A549 (cell line): ENCODE measurements around the gene ZNF23. TPM values are rescaled to one million over a fixed set of nuclear protein-coding genes. Genes with fewer than 3 reads are reported as not detected.
A peak's percentile ranks its signal among the peaks of the same experiment; 100 is the strongest.

Experiments used
- ATAC-seq, 2 experiments: fragments of 200-7000 bp in 1 of 2; fragments of >200 bp in 1 of 2; cut with Nextera tagmentation in 1 of 2; cut with Tn5 transposase in 1 of 2; 3 replicates each; pipeline versions ENCODE4 v1.8.0 to v1.9.1; 2018 to 2020; ENCODE audit warnings: mild to moderate bottlenecking in 1 of 2, moderate library complexity in 1 of 2
- CTCF ChIA-PET: fragments of 300-600 bp; sonication (Branson Sonifier 250); formaldehyde crosslinking; extraction: SDS; loops from one replicate; lab custom pipeline; 2021; ENCODE audit warnings: antibody characterized with exemption, inconsistent platforms; lab: Yijun Ruan, JAX
- POLR2A ChIA-PET: fragments of 350-600 bp; formaldehyde crosslinking; extraction: SDS; loops from one replicate; lab custom pipeline; 2021; ENCODE audit warnings: antibody characterized with exemption, inconsistent platforms; lab: Yijun Ruan, JAX
- DNase-seq, 2 experiments: peaks; one replicate each; pipeline versions ENCODE4 v3.0.0 to v3.0.0-alpha.2; 2011 to 2016; ENCODE audit warnings: low read depth in 1 of 2, low spot score in 1 of 2
- FAIRE-seq: peaks from 2 replicates; lab custom pipeline; 2011; peaks lifted over from hg19 to GRCh38; lab: Jason Lieb, UNC
- H3K27ac ChIP-seq, 2 experiments: fragments of >200 bp; sonication (Bioruptor Twin); formaldehyde crosslinking; 3 replicates each; pipeline ENCODE4 v1.5.1; 2016 to 2017
- H3K4me1 ChIP-seq: fragments of >200 bp; sonication (Bioruptor Twin); formaldehyde crosslinking; 3 replicates; pipeline ENCODE4 v1.6.1; 2016
- H3K4me2 ChIP-seq: fragments of >200 bp; sonication (Bioruptor Twin); formaldehyde crosslinking; 3 replicates; pipeline ENCODE4 v1.6.1; 2016
- H3K4me3 ChIP-seq: fragments of >200 bp; sonication (Bioruptor Twin); formaldehyde crosslinking; 3 replicates; pipeline ENCODE4 v1.5.1; 2016
- H3K9me3 ChIP-seq: fragments of >200 bp; sonication (Bioruptor Twin); formaldehyde crosslinking; 3 replicates; pipeline ENCODE4 v1.6.1; 2016
- ATOH8 ChIP-seq: fragments of 250-450 bp; sonication (Bioruptor Pico); IDR thresholded peaks from 2 replicates; pipeline ENCODE4 v1.5.0; 2020; ENCODE audit warnings: low read depth, mild to moderate bottlenecking, moderate library complexity
- BCL3 ChIP-seq: fragments of >200 bp; sonication (Bioruptor Twin); formaldehyde crosslinking; IDR thresholded peaks from 3 replicates; pipeline ENCODE4 v1.6.1; 2016
- BHLHE40 ChIP-seq: IDR thresholded peaks from 2 replicates; pipeline ENCODE4 v1.6.1; 2012; ENCODE audit warnings: low read depth, low read length, inconsistent platforms
- CBX8 ChIP-seq: fragments of 200-600 bp; sonication (generic); IDR thresholded peaks from 2 replicates; pipeline ENCODE4 v1.6.1; 2016
- CEBPB ChIP-seq, 2 experiments: fragments of >200 bp in 1 of 2; sonication (Bioruptor Twin) in 1 of 2; formaldehyde crosslinking in 1 of 2; IDR thresholded peaks; 2 replicates each; pipeline ENCODE4 v1.6.1; 2012 to 2016
- CHD2 ChIP-seq: fragments of 150-350 bp; IDR thresholded peaks from 2 replicates; pipeline ENCODE4 v1.6.1; 2014; ENCODE audit warnings: low read length; ENCODE audit not compliant: partially characterized antibody
- CHD4 ChIP-seq: fragments of 200-600 bp; sonication (generic); IDR thresholded peaks from 2 replicates; pipeline ENCODE4 v1.6.1; 2016; ENCODE audit warnings: antibody characterized with exemption, mild to moderate bottlenecking, borderline replicate concordance
- EP300 ChIP-seq, 2 experiments: fragments of >200 bp; sonication (Bioruptor Twin); formaldehyde crosslinking; IDR thresholded peaks; 2 replicates in 1 of 2; 3 replicates in 1 of 2; pipeline ENCODE4 v1.6.1; 2016 to 2017
- FOSB ChIP-seq: fragments of 250-450 bp; sonication (Bioruptor Pico); IDR thresholded peaks from 2 replicates; pipeline ENCODE4 v1.5.0; 2020; ENCODE audit warnings: mild to moderate bottlenecking, moderate library complexity
- FOSL2 ChIP-seq, 2 experiments: fragments of 450-650 bp in 1 of 2; fragments of >200 bp in 1 of 2; sonication (Bioruptor Twin) in 1 of 2; formaldehyde crosslinking; IDR thresholded peaks; 2 replicates each; pipeline versions ENCODE4 v1.5.0 to v1.6.1; 2016 to 2020; ENCODE audit warnings: mild to moderate bottlenecking in 1 of 2, moderate library complexity in 1 of 2
- FOXS1 ChIP-seq: fragments of 250-450 bp; sonication (Bioruptor Pico); IDR thresholded peaks from 2 replicates; pipeline ENCODE4 v1.5.0; 2020; ENCODE audit warnings: mild to moderate bottlenecking, moderate library complexity
- HES2 ChIP-seq: fragments of >200 bp; sonication (Bioruptor Twin); formaldehyde crosslinking; IDR thresholded peaks from 2 replicates; pipeline ENCODE4 v1.6.1; 2016
- HOXA7 ChIP-seq: fragments of 250-450 bp; sonication (Bioruptor Pico); IDR thresholded peaks from 2 replicates; pipeline ENCODE4 v1.5.0; 2020; ENCODE audit warnings: mild to moderate bottlenecking, moderate library complexity
- JUN ChIP-seq, 2 experiments: fragments of >200 bp; sonication (Bioruptor Twin); formaldehyde crosslinking; IDR thresholded peaks; 2 replicates in 1 of 2; 3 replicates in 1 of 2; pipeline ENCODE4 v1.6.1; 2016 to 2017
- JUNB ChIP-seq: fragments of >200 bp; sonication (Bioruptor Twin); formaldehyde crosslinking; IDR thresholded peaks from 2 replicates; pipeline ENCODE4 v1.6.1; 2016
- KDM1A ChIP-seq: fragments of 200-600 bp; sonication (generic); IDR thresholded peaks from 2 replicates; pipeline ENCODE4 v1.6.1; 2016; ENCODE audit warnings: low read depth, mild to moderate bottlenecking
- MAFK ChIP-seq: fragments of 450-650 bp; IDR thresholded peaks from 2 replicates; pipeline ENCODE4 v1.6.1; 2014; ENCODE audit not compliant: partially characterized antibody
- MYC ChIP-seq: IDR thresholded peaks from 2 replicates; pipeline ENCODE4 v1.6.1; 2012; ENCODE audit warnings: mild to moderate bottlenecking, inconsistent platforms, low read length, improper control_type of control experiment, borderline replicate concordance
- PBX3 ChIP-seq: IDR thresholded peaks from 2 replicates; pipeline ENCODE4 v1.6.1; 2012
- POLR2A ChIP-seq: IDR thresholded peaks from 2 replicates; pipeline ENCODE4 v1.6.1; 2012; ENCODE audit warnings: mild to moderate bottlenecking, low read length
- POLR2AphosphoS2 ChIP-seq: conservative IDR thresholded peaks from 2 replicates; pipeline ENCODE4 v1.6.1; 2012; ENCODE audit warnings: low read length, improper control_type of control experiment, inconsistent platforms
- RAD21 ChIP-seq, 2 experiments: fragments of >200 bp in 1 of 2; sonication (Bioruptor Twin) in 1 of 2; formaldehyde crosslinking in 1 of 2; IDR thresholded peaks in 1 of 2; conservative IDR thresholded peaks in 1 of 2; 2 replicates in 1 of 2; 3 replicates in 1 of 2; pipeline ENCODE4 v1.6.1; 2012 to 2018; ENCODE audit warnings: inconsistent platforms in 1 of 2
- RARB ChIP-seq: fragments of 250-450 bp; sonication (Bioruptor Pico); IDR thresholded peaks from 2 replicates; pipeline ENCODE4 v1.8.0; 2021; ENCODE audit warnings: mild to moderate bottlenecking, moderate library complexity
- RNF2 ChIP-seq: fragments of 200-600 bp; sonication (generic); IDR thresholded peaks from 2 replicates; pipeline ENCODE4 v1.6.1; 2016; ENCODE audit warnings: low read depth, mild to moderate bottlenecking, antibody characterized with exemption, moderate library complexity, borderline replicate concordance
- SREBF2 ChIP-seq: fragments of 450-650 bp; IDR thresholded peaks from 2 replicates; pipeline ENCODE4 v1.6.1; 2014; ENCODE audit warnings: mild to moderate bottlenecking, moderate library complexity
- TP53 ChIP-seq: fragments of 250-450 bp; sonication (Bioruptor Pico); IDR thresholded peaks from 2 replicates; pipeline ENCODE4 v1.5.0; 2021; ENCODE audit warnings: mild to moderate bottlenecking, moderate library complexity
- USF2 ChIP-seq: fragments of 450-650 bp; IDR thresholded peaks from 2 replicates; pipeline ENCODE4 v1.6.1; 2014; ENCODE audit warnings: antibody characterized with exemption
- ZNF302 ChIP-seq: fragments of 250-450 bp; sonication (Bioruptor Pico); IDR thresholded peaks from 2 replicates; pipeline ENCODE4 v1.9.0; 2021; ENCODE audit warnings: inconsistent platforms, mild to moderate bottlenecking, moderate library complexity
- ZSCAN20 ChIP-seq: fragments of 250-450 bp; sonication (Bioruptor Pico); IDR thresholded peaks from 2 replicates; pipeline ENCODE4 v1.8.0; 2022; ENCODE audit warnings: mild to moderate bottlenecking, moderate library complexity
- WGBS: methylation state at CpG from one replicate; pipeline ENCODE4 v1.1.6; 2017; ENCODE audit errors: missing lambda C conversion rate; 5-methylcytosine and 5-hydroxymethylcytosine counted together
- polyA plus RNA-seq, 4 experiments: library from polyadenylated mRNA; depleted of rRNA in 3 of 4; stranded (reverse); fragments of >200 nt; fragmentation: RNase III in 1 of 4; extraction: RNeasy Plus Mini Kit Qiagen cat#74134 plus additional on column Dnase treatment in 1 of 4; gene quantifications; 2 replicates in 3 of 4; 3 replicates in 1 of 4; pipeline ENCODE4 v1.2.3, GENCODE V29; 2011 to 2017

The ZNF23 gene
- polyA plus RNA-seq, 2 of the 4 experiments (the other 2 are of a cell fraction): 7.1 to 8.7 TPM

GRCh38 chr16:71441348-71442050, 20.5 kb downstream of the ZNF23 start:
- FAIRE-seq (no peak), ATAC-seq (no peak)
- H3K9me3 ChIP-seq: peaks cover 49% of the 10 kb centered on the region
- no peak overlapping the region for H3K4me2 ChIP-seq
- POLR2A ChIA-PET: no interaction called here
- TF ChIP-seq TP53 (CRISPR knock-in tag) (no peak), PBX3 (no peak), KDM1A (no peak), HOXA7 (CRISPR knock-in tag) (no peak), MAFK (no peak), POLR2A (no peak), ZSCAN20 (CRISPR knock-in tag) (no peak), CHD4 (no peak), SREBF2 (no peak), POLR2AphosphoS2 (no peak), HES2 (no peak)
- TF ChIP-seq, all 56 proteins: peak for 0
- no peaks in the 10 kb centered on the region for H3K4me1 ChIP-seq
- no peak for DNase-seq
- H3K4me3 ChIP-seq: no peak overlapping the region
- CTCF ChIA-PET: no interaction called here
- WGBS: 84% methylated on average over 36 of the region's 71 CpGs
- no peak overlapping the region for H3K27ac ChIP-seq

GRCh38 chr16:71440669-71441347, 21.2 kb downstream of the ZNF23 start:
- H3K4me2 ChIP-seq: no peak overlapping the region
- ATAC-seq (peak in 1 of 2 experiments; percentile 57; a peak in 3 of 6 replicates), DNase-seq (no peak), FAIRE-seq (no peak)
- H3K27ac ChIP-seq: no peak overlapping the region
- peaks cover 42% of the 10 kb centered on the region for H3K9me3 ChIP-seq
- no peak overlapping the region for H3K4me3 ChIP-seq
- POLR2A ChIA-PET: no interaction called here
- 60% methylated on average over 24 of the region's 25 CpGs for WGBS
- no peaks in the 10 kb centered on the region for H3K4me1 ChIP-seq
- CTCF ChIA-PET: interaction anchor here (0.7 to 1.3 kb wide), 4 partner anchors 12 to 670 kb away, joined by 3 to 4 read pairs (median 3); no protein-coding TSS in a partner anchor
- TF ChIP-seq RAD21 (conservative IDR thresholded peaks at IDR 0.05 in 1 of 2, IDR thresholded peaks at IDR 0.05 in 1 of 2) (no peak), CEBPB (IDR thresholded peaks at IDR 0.05) (no peak), BHLHE40 (no peak), CBX8 (no peak), JUN (IDR thresholded peaks at IDR 0.05) (no peak), USF2 (no peak), JUNB (no peak), RARB (CRISPR knock-in tag) (no peak), FOXS1 (no peak), FOSB (no peak)

- H3K9me3 ChIP-seq: peaks cover 30% of the 10 kb centered on the region
- no peak overlapping the region for H3K27ac ChIP-seq
- WGBS: 11% methylated on average over 3 of the region's 3 CpGs
- no peak overlapping the region for H3K4me2 ChIP-seq
- ATAC-seq (no peak), FAIRE-seq (no peak), DNase-seq (no peak)
- POLR2A ChIA-PET: no interaction called here
- H3K4me1 ChIP-seq: no peaks in the 10 kb centered on the region
- H3K4me3 ChIP-seq: no peak overlapping the region
- CTCF ChIA-PET: interaction anchor here (1.3 kb wide), 2 partner anchors 10 to 668 kb away, joined by 3 to 4 read pairs; no protein-coding TSS in a partner anchor
- TF ChIP-seq RAD21 (conservative IDR thresholded peaks at IDR 0.05 in 1 of 2, IDR thresholded peaks at IDR 0.05 in 1 of 2): no peak
- no peak for TF ChIP-seq EP300 (IDR thresholded peaks at IDR 0.05)
- TF ChIP-seq ZNF302 (CRISPR knock-in tag): no peak
- TF ChIP-seq USF2: no peak
- TF ChIP-seq ATOH8: no peak
- TF ChIP-seq CHD2: no peak
- no peak for TF ChIP-seq BCL3
- TF ChIP-seq SREBF2: no peak
- TF ChIP-seq POLR2AphosphoS2: no peak
- no peak for TF ChIP-seq RNF2
- TF ChIP-seq FOSL2 (IDR thresholded peaks at IDR 0.05): no peak
- TF ChIP-seq FOSL2 (CRISPR knock-in tag; IDR thresholded peaks at IDR 0.05): no peak
- TF ChIP-seq MYC: no peak
These were observed 22.5 kb downstream of the ZNF23 start for GRCh38 chr16:71439523-71439922.
